ENCODE data around the gene YIF1A.
A peak's percentile ranks its signal among the peaks of the same experiment; 100 is the strongest.
"Not testable (repeated sequence)": the region's sequence is repeated elsewhere in the genome, so short reads cannot be mapped to it uniquely, and the experiment has no call there.

YIF1A gene

GRCh38 chr11:66311965-66312548 is 23.1 kb upstream of the YIF1A start:
- peak; percentile 90 to 96 for DNase-seq (ENCODE audit: low read depth in 1 of 2, low spot score in 1 of 2)

GRCh38 chr11:66311470-66311964 is 22.6 kb upstream of the YIF1A start:
- no peak for DNase-seq (ENCODE audit: low read depth in 1 of 2, low spot score in 1 of 2)

GRCh38 chr11:66310803-66311440 is 22.0 kb upstream of the YIF1A start:
- DNase-seq (ENCODE audit: low read depth in 1 of 2, low spot score in 1 of 2): not testable (repeated sequence)

- no peak for DNase-seq (ENCODE audit: low read depth in 1 of 2, low spot score in 1 of 2)
These were observed 21.4 kb upstream of the YIF1A start for GRCh38 chr11:66310324-66310723.

GRCh38 chr11:66309475-66309874 is 20.5 kb upstream of the YIF1A start:
- DNase-seq (ENCODE audit: low read depth in 1 of 2, low spot score in 1 of 2): no peak

GRCh38 chr11:66302656-66303055 is 13.7 kb upstream of the YIF1A start:
- no peak for DNase-seq (ENCODE audit: low read depth in 1 of 2, low spot score in 1 of 2)

- no peak for DNase-seq (ENCODE audit: low read depth in 1 of 2, low spot score in 1 of 2)
These were observed 10.2 kb upstream of the YIF1A start for GRCh38 chr11:66299186-66299585.

GRCh38 chr11:66297610-66298009 is 8.7 kb upstream of the YIF1A start:
- no peak for DNase-seq (ENCODE audit: low read depth in 1 of 2, low spot score in 1 of 2)

GRCh38 chr11:66294626-66295620 is 6.0 kb upstream of the YIF1A start:
- DNase-seq (ENCODE audit: low read depth in 1 of 2, low spot score in 1 of 2): no peak

GRCh38 chr11:66293777-66294625 is 5.1 kb upstream of the YIF1A start:
- DNase-seq (ENCODE audit: low read depth in 1 of 2, low spot score in 1 of 2): no peak

GRCh38 chr11:66293352-66293751 is 4.4 kb upstream of the YIF1A start:
- no peak for DNase-seq (ENCODE audit: low read depth in 1 of 2, low spot score in 1 of 2)

- DNase-seq (ENCODE audit: low read depth in 1 of 2, low spot score in 1 of 2): no peak
These were observed 3.8 kb upstream of the YIF1A start for GRCh38 chr11:66292543-66293332.

- no peak for DNase-seq (ENCODE audit: low read depth in 1 of 2, low spot score in 1 of 2)
These were observed 3.0 kb upstream of the YIF1A start, which contains the start of gene TMEM151A for GRCh38 chr11:66291706-66292542. TSS of gene TMEM151A (plus strand) at chr11:66291894. CDS start at chr11:66292014, 120 bp downstream.

- DNase-seq (ENCODE audit: low read depth in 1 of 2, low spot score in 1 of 2): no peak
These were observed 2.4 kb upstream of the YIF1A start for GRCh38 chr11:66291303-66291705.

- DNase-seq (ENCODE audit: low read depth in 1 of 2, low spot score in 1 of 2): no peak
These were observed 1.3 kb upstream of the YIF1A start for GRCh38 chr11:66290330-66290621.

GRCh38 chr11:66289548-66290329 is 796 bp upstream of the YIF1A start:
- DNase-seq (ENCODE audit: low read depth in 1 of 2, low spot score in 1 of 2): peak in 1 of 2 donors; percentile 70

GRCh38 chr11:66287889-66288670 is 863 bp downstream of the YIF1A start:
- no peak for DNase-seq (ENCODE audit: low read depth in 1 of 2, low spot score in 1 of 2)
